Esophagus squamous epithelium (tissue), 5 donors: Measurements from ENCODE around the gene CHST11. TPM values are rescaled to one million over a fixed set of nuclear protein-coding genes. Genes with fewer than 3 reads are reported as not detected.

Experiments
- DNase-seq: peaks from one replicate; lab custom pipeline; 2025; lab: John Stamatoyannopoulos, UW
- H3K27ac ChIP-seq, 4 donors: fragments of 200-600 bp; sonication (generic); one replicate each; pipeline ENCODE4 v1.5.1; 2016 to 2019; ENCODE audit warnings: mild to moderate bottlenecking in 1 of 4
- H3K27me3 ChIP-seq, 4 donors: fragments of 200-600 bp; sonication (generic); 1 replicate in 3 of 4; 2 replicates in 1 of 4; pipeline versions ENCODE4 v1.5.1 to v1.6.0; 2017 to 2021; ENCODE audit warnings: antibody characterized with exemption in 1 of 4
- H3K36me3 ChIP-seq, 3 donors: fragments of 200-600 bp; sonication (generic); one replicate each; pipeline ENCODE4 v1.5.1; 2016 to 2019
- H3K4me1 ChIP-seq, 3 donors: fragments of 200-600 bp; sonication (generic); one replicate each; pipeline ENCODE4 v1.5.1; 2017 to 2019
- H3K4me3 ChIP-seq, 4 donors: fragments of 200-600 bp; sonication (generic); 1 replicate in 3 of 4; 2 replicates in 1 of 4; pipeline ENCODE4 v1.5.1; 2016 to 2019; ENCODE audit warnings: mild to moderate bottlenecking in 2 of 4, moderate library complexity in 1 of 4
- H3K9me3 ChIP-seq, 3 donors: fragments of 200-600 bp; sonication (generic); one replicate each; pipeline ENCODE4 v1.5.1; 2016 to 2019
- CTCF ChIP-seq, 6 experiments: fragments of 450-650 bp in 4 of 6; fragments of 200-600 bp in 2 of 6; sonication (generic) in 2 of 6; IDR thresholded peaks; one replicate each; pipeline ENCODE4 v1.5.1; 2016 to 2019; ENCODE audit warnings: antibody characterized with exemption in 6 of 6, mild to moderate bottlenecking in 4 of 6, moderate library complexity in 4 of 6
- POLR2A ChIP-seq, 4 donors: fragments of 450-650 bp; IDR thresholded peaks; one replicate each; pipeline ENCODE4 v1.6.1; 2017; ENCODE audit warnings: antibody characterized with exemption in 4 of 4, mild to moderate bottlenecking in 4 of 4, moderate library complexity in 3 of 4
- WGBS, 2 donors: methylation state at CpG; one replicate each; pipeline ENCODE4 v1.1.5; 2018; 5-methylcytosine and 5-hydroxymethylcytosine counted together
- intact Hi-C: fragments of 100-400 bp; cut with DNase I; formaldehyde crosslinking; loops from one replicate; pipeline ENCODE4 v1.15.0; 2022
- total RNA-seq, 4 donors: library from RNA; depleted of rRNA; stranded (reverse); fragments of >200 nt; gene quantifications; one replicate each; pipeline ENCODE4 v1.1.0, GENCODE V29; 2016
- donor health status: DM: yes; HTN: yes; CAD: no.

Gene CHST11
- total RNA-seq, 4 donors from 2014 or later = 6.3 to 12.6 (median 10.3) TPM

GRCh38 chr12:104668274-104668718 lies 211.5 kb downstream of the CHST11 start:
- peak overlapping the region in 3 of 4 donors; percentile 53 to 86 (median 77) for H3K27ac ChIP-seq
- H3K4me3 ChIP-seq = no peak overlapping the region
- H3K9me3 ChIP-seq = no peaks in the 10 kb centered on the region
- intact Hi-C loops = no loop called here
- no peaks in the 10 kb centered on the region for H3K36me3 ChIP-seq
- peaks cover 25 to 67% (median 52%) of the 10 kb centered on the region in 3 donors for H3K4me1 ChIP-seq
- no peaks in the 10 kb centered on the region for H3K27me3 ChIP-seq
- DNase-seq = no peak
- TF ChIP-seq CTCF (IDR thresholded peaks at IDR 0.05) = no peak
- no peak for TF ChIP-seq POLR2A (IDR thresholded peaks at IDR 0.05)
- 60 to 61% methylated on average over 11 of the region's 11 CpGs for WGBS, 2 donors

GRCh38 chr12:104669089-104669721 lies 212.5 kb downstream of the CHST11 start:
- H3K27ac ChIP-seq = peak overlapping the region; percentile 27 to 86 (median 65)
- H3K36me3 ChIP-seq = no peaks in the 10 kb centered on the region
- no peak overlapping the region for H3K4me3 ChIP-seq
- intact Hi-C loops = no loop called here
- no peaks in the 10 kb centered on the region for H3K27me3 ChIP-seq
- no peak for DNase-seq
- H3K4me1 ChIP-seq = peaks cover 25 to 73% (median 52%) of the 10 kb centered on the region in 3 donors
- H3K9me3 ChIP-seq = no peaks in the 10 kb centered on the region
- WGBS, 2 donors = 29 to 31% methylated on average over 13 to 16 of the region's 19 CpGs
- TF ChIP-seq POLR2A (IDR thresholded peaks at IDR 0.05) = no peak
- TF ChIP-seq CTCF (IDR thresholded peaks at IDR 0.05) = peak in 2 of 6 experiments; percentile 4 to 9

GRCh38 chr12:104669851-104670337 lies 213.1 kb downstream of the CHST11 start:
- H3K9me3 ChIP-seq = no peaks in the 10 kb centered on the region
- H3K4me3 ChIP-seq = no peak overlapping the region
- no peaks in the 10 kb centered on the region for H3K36me3 ChIP-seq
- H3K27ac ChIP-seq = peak overlapping the region; percentile 27 to 86 (median 65)
- TF ChIP-seq POLR2A (IDR thresholded peaks at IDR 0.05) (no peak), CTCF (IDR thresholded peaks at IDR 0.05) (no peak)
- 49 to 64% methylated on average over 6 of the region's 6 CpGs for whole genome bisulfite sequencing, 2 donors
- intact Hi-C loops = no loop called here
- H3K4me1 ChIP-seq = peaks cover 25 to 76% (median 52%) of the 10 kb centered on the region in 3 donors
- DNase-seq = no peak
- H3K27me3 ChIP-seq = no peaks in the 10 kb centered on the region

- intact Hi-C loops = no loop called here
- H3K36me3 ChIP-seq = no peaks in the 10 kb centered on the region
- DNase-seq = no peak
- H3K4me1 ChIP-seq = peaks cover 25 to 76% (median 52%) of the 10 kb centered on the region in 3 donors
- WGBS, 2 donors = 25 to 88% methylated on average over 3 to 5 of the region's 6 CpGs
- TF ChIP-seq POLR2A (IDR thresholded peaks at IDR 0.05) = no peak
- no peak for TF ChIP-seq CTCF (IDR thresholded peaks at IDR 0.05)
- no peaks in the 10 kb centered on the region for H3K27me3 ChIP-seq
- H3K27ac ChIP-seq = peak overlapping the region; percentile 51 to 86 (median 60)
- no peak overlapping the region for H3K4me3 ChIP-seq
- no peaks in the 10 kb centered on the region for H3K9me3 ChIP-seq
These were observed 214.0 kb downstream of the CHST11 start for GRCh38 chr12:104670439-104671408.
